HG03469 (cell line): ENCODE data around the gene FOXJ3.

Experiments
- ATAC-seq: cut with Tn5 transposase; IDR thresholded peaks from one replicate; pipeline ENCODE4 v1.9.1; 2021; ENCODE audit warnings: mild to moderate bottlenecking, moderate library complexity, moderate number of reproducible peaks; ENCODE audit not compliant: unreplicated experiment

FOXJ3 gene

GRCh38 chr1:42148166-42148565, 186.9 kb downstream of the FOXJ3 start:
- no peak for ATAC-seq

GRCh38 chr1:42146626-42147320, 188.3 kb downstream of the FOXJ3 start:
- no peak for ATAC-seq

- no peak for ATAC-seq
Observed at GRCh38 chr1:42145764-42146625, 189.0 kb downstream of the FOXJ3 start.

GRCh38 chr1:42145389-42145716, 189.7 kb downstream of the FOXJ3 start:
- ATAC-seq = no peak

GRCh38 chr1:42144711-42145388, 190.2 kb downstream of the FOXJ3 start:
- ATAC-seq = no peak

GRCh38 chr1:42143896-42144710, 190.9 kb downstream of the FOXJ3 start:
- no peak for ATAC-seq

- no peak for ATAC-seq
Observed at GRCh38 chr1:42142894-42143675, 191.9 kb downstream of the FOXJ3 start.

- ATAC-seq = no peak
Observed at GRCh38 chr1:42141978-42142377, 193.1 kb downstream of the FOXJ3 start.

- no peak for ATAC-seq
Observed at GRCh38 chr1:42140191-42140590, 194.8 kb downstream of the FOXJ3 start.

GRCh38 chr1:42139444-42139843, 195.6 kb downstream of the FOXJ3 start:
- no peak for ATAC-seq

- no peak for ATAC-seq
Observed at GRCh38 chr1:42138586-42138985, 196.4 kb downstream of the FOXJ3 start.

- no peak for ATAC-seq
Observed at GRCh38 chr1:42137766-42138165, 197.3 kb downstream of the FOXJ3 start.

GRCh38 chr1:42136466-42136865, 198.6 kb downstream of the FOXJ3 start:
- ATAC-seq = no peak

GRCh38 chr1:42135426-42135825, 199.6 kb downstream of the FOXJ3 start:
- ATAC-seq = no peak

- ATAC-seq = no peak
Observed at GRCh38 chr1:42133809-42134526, 201.1 kb downstream of the FOXJ3 start.

- ATAC-seq = no peak
Observed at GRCh38 chr1:42133390-42133789, 201.6 kb downstream of the FOXJ3 start.

- no peak for ATAC-seq
Observed at GRCh38 chr1:42130061-42130660, 204.9 kb downstream of the FOXJ3 start.

GRCh38 chr1:42128964-42129363, 206.1 kb downstream of the FOXJ3 start:
- no peak for ATAC-seq

- ATAC-seq = no peak
Observed at GRCh38 chr1:42128499-42128898, 206.5 kb downstream of the FOXJ3 start.
